Measurements from ENCODE around the gene COL4A6.

Gene COL4A6

DNA sequence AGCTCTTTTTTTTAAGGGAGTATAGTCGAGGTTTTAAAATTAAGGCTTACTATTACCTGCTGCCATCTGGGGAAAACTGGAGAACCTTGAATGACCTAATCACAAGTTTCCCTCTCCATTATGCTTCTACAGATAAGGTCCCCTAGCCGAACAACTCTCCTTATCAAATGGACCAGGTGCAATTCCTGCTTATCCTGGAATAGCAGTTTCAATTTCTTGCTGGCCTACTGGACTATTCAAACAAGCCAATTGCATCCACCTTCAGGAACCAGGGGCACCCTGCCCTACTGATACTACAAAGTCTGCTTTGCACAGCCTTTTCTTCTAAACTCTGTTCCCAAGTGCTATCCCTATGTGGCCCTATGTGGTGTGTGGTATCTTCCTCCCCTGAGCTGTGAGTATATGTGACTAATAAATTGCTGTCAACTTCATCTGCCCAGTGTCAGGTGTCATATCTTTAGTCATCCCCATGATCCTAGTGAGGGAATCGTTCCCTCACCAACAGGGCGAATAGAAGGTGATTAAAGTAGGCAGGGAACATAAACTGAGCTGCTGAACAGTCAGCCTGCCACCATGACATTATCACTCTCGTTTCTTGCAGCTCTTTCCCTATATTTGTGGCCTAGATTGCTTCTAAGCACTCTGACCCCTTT is 218.1 kb downstream of the COL4A6 start:
- H3K4me3 ChIP-seq (ENCODE audit: low read length) = no peak overlapping the region
- DNase-seq (ENCODE audit: low read depth) = no peak
- no peak for TF ChIP-seq CTCF (conservative IDR thresholded peaks at IDR 0.05; ENCODE audit: low read depth, low read length)

DNA sequence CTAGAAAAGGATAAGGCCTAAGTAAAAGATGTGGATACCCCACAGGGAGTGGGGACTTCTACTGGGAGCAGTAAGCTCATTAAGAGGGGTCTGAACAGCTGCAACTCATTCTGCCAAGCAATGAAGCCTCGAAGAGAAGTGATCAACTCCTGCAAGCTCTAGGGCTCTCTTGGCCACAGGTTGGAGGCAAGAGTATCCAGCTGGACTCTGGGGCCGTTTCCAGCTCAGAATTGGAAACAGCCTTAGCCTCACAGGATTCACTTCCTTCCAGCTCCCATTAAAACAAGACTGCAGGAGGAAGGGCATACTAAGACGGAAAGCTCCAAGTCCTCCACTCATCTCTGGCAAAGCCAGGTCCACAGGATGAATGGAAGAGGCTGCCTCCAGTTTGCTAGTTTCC is 220.3 kb downstream of the COL4A6 start:
- H3K4me3 ChIP-seq (ENCODE audit: low read length) = no peak overlapping the region
- DNase-seq (ENCODE audit: low read depth) = no peak
- TF ChIP-seq CTCF (conservative IDR thresholded peaks at IDR 0.05; ENCODE audit: low read depth, low read length) = no peak

GRCh38 chrX:108216919-108217571 is 221.2 kb downstream of the COL4A6 start:
- H3K4me3 ChIP-seq (ENCODE audit: low read length) = no peak overlapping the region
- TF ChIP-seq CTCF (conservative IDR thresholded peaks at IDR 0.05; ENCODE audit: low read depth, low read length) = no peak
- no peak for DNase-seq (ENCODE audit: low read depth)

- DNase-seq (ENCODE audit: low read depth) = no peak
- no peak for TF ChIP-seq CTCF (conservative IDR thresholded peaks at IDR 0.05; ENCODE audit: low read depth, low read length)
- H3K4me3 ChIP-seq (ENCODE audit: low read length) = no peak overlapping the region
These were observed 221.8 kb downstream of the COL4A6 start for GRCh38 chrX:108216405-108216804.

- no peak for DNase-seq (ENCODE audit: low read depth)
- no peak for TF ChIP-seq CTCF (conservative IDR thresholded peaks at IDR 0.05; ENCODE audit: low read depth, low read length)
- no peak overlapping the region for H3K4me3 ChIP-seq (ENCODE audit: low read length)
These were observed 226.9 kb downstream of the COL4A6 start for GRCh38 chrX:108211301-108211700.

DNA sequence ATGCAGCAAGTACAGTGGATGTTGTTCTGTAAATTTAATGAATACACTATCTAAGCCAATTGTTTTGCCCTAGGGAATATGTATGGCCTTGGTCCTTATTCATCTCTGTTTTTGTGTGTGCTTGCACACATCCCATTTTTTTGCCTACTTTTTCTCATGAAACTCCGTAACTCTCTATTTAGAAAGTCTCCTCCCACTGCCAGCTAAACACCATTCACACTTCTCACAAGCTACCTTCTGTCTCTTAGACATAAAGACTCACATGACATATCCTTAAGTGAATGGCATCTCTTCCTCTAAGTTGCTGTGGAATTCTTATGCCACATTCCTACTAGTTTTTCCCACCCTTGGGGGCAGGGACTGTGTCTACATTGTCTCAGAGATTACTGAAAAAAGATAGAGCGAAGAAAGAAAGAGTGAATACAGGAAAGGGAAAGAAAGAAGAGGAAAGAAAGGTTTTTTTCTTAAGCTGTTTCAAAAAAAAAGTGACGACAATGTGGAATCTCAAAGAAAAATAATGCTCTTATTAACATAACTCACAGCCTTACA is 229.1 kb downstream of the COL4A6 start:
- no peak for TF ChIP-seq CTCF (conservative IDR thresholded peaks at IDR 0.05; ENCODE audit: low read depth, low read length)
- DNase-seq (ENCODE audit: low read depth) = no peak
- H3K4me3 ChIP-seq (ENCODE audit: low read length) = no peak overlapping the region

DNA sequence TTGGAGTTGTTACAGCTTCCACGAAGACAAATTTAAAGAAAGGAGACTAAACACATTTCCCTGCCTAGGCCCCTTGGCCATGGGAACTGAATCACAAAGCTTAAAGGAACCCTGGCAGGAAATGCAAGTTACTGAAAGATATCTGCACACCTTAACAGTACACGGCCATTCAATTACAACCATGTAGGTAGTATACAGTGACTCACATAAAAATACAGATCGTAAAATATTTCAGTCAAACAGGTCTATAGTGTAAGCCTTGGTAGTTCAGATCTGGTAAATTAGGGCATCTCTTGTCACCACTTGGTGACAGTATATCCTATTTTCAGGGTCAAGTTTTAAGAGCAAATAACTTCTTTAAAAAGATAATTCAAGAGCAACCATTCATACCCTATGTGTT is 234.7 kb downstream of the COL4A6 start:
- no peak for TF ChIP-seq CTCF (conservative IDR thresholded peaks at IDR 0.05; ENCODE audit: low read depth, low read length)
- no peak overlapping the region for H3K4me3 ChIP-seq (ENCODE audit: low read length)
- no peak for DNase-seq (ENCODE audit: low read depth)
